Stimulated activated CD4-positive, alpha-beta T cell treated with anti-CD3 and anti-CD28 coated beads, TNF-alpha, amount 100 ng/mL, for 24 hours (primary cell): ENCODE measurements around the gene ADSL.
A peak's percentile ranks its signal among the peaks of the same experiment; 100 is the strongest.

Experiments
- DNase-seq, 3 experiments: peaks; one replicate each; pipeline ENCODE4 v3.0.0-alpha.2; 2020; ENCODE audit warnings: low read depth in 3 of 3

The ADSL gene

DNA sequence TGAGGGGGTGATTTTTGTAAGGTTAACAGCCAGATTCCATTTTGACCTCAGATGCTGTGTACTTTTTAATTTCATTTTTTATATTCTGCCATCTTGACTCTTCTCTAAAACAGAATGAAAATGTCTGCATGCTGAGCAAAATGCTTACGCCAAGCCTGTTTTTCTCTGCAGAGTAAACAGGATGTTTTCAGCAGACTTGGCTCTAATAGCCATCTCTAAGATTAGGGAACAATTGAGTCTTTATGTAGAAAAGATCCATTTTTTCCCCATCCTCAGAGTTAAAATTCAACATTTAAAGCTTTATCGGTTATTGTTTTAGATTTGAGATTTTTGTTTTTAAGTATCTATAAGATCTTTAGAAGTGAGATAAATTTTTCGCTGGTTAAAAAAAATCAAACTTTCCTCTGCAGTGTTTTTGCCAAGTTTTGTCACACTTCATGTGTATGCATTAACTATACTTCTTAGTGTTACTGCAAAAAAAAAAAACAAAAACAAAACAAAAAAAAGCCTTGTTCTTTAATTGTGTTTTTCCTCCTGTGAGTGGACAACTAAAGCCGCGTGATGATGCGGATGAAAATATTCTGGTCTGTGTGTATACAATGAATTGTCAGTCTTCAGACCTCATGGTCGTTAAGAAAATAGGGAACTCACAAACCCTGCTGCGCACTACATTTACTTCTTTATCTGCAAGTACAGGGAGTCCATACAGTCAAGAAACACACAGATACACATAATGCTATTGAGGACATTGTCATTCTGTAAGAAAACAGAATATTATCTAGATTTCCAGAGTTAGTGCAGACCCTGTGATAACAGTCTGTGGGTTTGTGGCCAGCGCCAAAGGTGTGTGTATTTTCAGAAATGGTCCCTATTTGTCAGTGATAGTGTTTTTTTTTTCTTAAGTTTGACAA, 17.5 kb upstream of the ADSL start:
- no peak for DNase-seq

DNA sequence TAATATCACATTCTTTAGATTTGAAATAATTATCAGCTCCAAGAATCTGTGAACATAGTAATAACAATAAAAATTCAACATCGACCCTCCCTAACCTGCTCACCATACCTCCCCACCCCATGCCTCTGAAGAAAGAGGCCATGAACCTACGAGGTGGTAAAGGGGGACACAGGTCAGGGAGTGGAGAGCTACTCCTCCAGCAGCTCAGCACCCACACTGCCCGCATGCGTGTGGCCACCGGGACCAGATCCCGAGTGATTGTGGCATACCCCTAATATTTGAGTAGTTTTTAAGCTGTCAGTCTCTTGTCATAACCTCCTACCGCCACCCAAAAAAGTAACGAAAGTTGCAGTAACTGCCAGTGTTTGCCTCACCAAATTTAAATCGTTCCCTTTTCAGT, 16.8 kb upstream of the ADSL start:
- no peak for DNase-seq

DNA sequence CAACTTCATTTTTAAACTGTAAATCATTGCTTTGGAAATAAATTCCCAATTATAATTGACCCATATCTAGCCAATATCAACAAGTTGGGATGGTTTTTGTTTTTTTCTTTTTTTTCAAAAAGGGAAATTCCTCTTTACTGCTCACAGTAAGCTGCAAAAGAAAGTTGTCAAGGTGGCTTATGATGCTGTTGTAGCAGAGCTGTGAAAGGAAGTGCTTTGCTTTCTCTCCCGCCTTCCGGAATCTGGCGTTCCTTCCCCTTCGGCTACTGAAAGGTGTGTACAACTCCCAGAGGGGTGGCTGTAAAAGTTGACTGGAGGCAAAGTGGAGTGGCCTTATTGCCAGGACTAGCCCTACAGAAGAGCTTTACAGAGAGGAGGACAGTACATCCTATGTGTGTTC, 16.2 kb upstream of the ADSL start:
- no peak for DNase-seq

DNA sequence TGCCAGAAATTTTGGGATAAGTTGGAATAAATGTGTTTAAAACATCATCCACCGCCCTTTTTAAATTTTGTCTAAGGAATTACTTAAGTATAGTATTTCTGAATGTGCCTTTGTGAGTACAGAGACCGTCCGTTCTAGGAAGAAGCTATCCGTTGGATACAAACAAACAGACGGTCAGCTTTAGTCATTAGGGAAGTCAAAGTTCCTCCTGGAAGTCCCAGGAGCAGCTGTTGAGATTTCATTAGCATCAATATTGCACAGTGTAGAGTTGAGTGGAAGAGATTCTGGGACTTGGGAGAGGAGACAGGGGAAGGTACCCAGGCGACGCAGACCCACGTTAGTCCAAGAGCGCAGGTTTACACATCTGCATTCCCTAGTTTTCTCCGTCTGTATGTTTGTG, 15.7 kb upstream of the ADSL start:
- no peak for DNase-seq

DNA sequence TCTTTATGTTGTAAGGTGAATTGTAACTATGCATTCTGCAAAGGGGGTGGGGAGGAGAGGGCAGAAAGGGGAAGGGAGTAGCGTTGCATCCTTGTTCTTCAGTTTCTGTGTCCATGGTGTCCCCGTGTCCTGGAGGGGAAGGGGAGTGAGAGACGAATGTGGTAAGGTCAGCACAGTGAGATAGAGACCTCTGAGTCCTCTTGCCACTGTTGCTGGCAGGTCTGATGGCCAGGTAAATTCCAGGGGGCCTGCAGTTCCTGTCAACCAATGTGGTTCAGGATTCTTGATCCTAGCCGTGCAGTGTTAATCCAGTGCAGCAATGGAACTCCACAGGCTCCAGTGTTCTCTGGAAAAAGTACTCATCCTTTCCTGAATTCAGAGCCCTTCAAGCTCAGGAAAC, 14.6 kb upstream of the ADSL start:
- no peak for DNase-seq

DNA sequence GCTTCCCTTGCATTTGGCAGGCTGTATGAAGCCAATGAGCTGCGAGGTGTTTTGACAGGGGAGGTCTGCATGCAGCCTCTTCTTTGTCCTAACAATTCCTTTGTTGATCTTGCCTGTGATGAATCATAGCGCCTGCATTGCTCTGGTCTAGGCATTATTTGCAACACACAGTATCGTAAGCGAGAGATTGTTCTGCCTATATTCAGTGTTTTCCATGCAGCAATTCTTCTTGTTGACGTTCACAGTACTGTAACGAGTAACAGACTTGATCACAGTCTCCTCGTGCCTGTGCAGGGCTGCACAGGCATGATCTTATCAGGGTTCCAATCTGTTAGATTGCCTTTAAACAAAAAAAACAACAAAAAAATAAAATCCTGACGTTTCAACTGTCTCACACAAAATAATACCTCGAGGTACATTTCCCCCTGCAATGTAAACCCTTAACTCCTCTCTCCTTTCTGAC, 13.9 kb upstream of the ADSL start:
- DNase-seq: no peak

DNA sequence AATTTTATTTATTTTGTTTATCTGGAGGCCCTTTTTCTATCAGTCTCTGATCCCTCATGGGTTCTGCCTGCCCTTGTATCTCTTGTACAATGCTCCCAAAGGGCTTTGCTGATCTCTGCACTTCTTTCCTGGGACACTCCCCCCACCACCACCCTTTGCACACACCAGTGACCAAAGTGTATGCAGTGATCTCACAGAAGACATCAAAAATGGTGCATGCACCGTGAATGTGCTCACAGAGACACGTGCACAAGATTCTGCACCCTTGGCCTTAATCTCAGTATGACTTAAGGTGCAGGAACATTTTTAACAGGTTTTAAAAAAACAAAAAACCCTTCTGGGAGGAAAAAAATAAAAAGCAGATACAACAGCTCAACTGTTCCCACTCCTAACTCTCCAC, 12.2 kb upstream of the ADSL start:
- no peak for DNase-seq

DNA sequence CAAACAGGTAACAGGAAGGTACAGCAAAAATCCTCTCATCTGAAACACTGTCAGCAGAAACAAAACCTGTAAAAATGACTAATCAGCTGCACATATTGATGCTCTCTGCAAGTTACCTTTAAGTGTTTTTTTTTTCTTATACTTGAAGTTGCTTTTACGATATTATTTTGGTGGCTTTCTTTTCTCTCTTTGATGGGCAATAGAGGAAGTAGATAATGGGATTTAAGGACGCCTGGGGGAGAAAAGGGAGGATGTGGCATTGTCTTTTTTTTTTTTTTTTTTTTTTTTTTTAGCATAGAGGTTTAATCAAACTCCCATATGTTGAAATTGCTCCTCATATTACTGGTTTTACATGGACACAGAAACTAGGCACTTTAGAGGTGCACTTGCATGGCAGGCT, 11.4 kb upstream of the ADSL start:
- DNase-seq: no peak

DNA sequence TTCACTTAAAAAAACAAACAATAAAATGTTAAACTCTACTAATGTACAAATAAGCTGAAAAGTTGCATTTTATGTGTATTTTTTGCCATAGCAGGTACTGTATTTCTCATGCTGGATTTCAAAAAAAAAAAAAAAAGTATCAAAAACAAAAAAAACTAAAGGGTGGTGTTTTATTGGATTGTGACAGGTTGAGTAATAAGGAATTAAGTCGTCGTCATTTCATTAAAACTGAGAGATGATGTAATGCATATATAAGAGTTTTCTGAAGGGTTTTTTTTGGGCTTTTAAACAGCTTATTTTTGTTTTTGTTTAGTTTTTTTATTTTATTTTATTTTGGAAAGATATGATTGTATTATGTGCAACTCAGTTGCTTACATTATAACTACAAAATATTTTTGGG, 10.9 kb upstream of the ADSL start:
- no peak for DNase-seq

DNA sequence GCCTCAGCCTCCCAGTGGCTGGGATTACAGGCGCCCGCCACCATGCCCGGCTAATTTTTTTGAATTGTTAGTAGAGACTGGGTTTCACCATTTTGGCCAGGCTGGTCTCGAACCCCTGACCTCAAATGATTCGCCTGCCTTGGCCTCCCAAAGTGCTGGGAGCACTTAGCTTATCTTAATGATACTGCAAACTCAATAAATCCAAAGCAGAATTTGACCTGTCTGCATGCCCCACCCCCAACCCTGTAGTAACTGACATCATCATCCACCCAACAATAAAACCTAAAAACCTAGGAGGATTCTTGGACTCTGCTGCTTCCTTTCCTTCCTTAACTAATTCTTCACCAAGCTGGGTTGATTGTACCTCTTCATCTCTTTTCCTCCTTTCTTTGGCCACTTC, 6.3 kb upstream of the ADSL start:
- no peak for DNase-seq

DNA sequence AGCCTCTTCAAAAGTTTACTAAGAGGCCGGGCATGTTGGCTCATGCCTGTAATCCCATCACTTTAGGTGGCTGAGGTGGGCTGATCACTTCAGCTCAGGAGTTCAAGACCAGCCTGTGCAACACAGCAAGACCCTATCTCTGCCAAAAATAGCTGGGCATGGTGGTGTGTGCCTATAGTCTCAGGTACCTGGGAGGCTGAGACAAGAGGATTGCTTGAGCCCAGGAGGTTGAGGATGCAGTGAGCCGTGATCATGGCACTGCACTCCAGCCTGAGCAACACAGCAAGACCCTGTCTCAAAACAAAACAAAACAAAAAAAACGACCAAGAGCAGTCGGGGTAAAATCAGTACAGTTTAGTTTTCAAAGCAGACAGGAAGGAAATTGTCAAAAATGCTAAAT, 4.7 kb upstream of the ADSL start:
- no peak for DNase-seq

DNA sequence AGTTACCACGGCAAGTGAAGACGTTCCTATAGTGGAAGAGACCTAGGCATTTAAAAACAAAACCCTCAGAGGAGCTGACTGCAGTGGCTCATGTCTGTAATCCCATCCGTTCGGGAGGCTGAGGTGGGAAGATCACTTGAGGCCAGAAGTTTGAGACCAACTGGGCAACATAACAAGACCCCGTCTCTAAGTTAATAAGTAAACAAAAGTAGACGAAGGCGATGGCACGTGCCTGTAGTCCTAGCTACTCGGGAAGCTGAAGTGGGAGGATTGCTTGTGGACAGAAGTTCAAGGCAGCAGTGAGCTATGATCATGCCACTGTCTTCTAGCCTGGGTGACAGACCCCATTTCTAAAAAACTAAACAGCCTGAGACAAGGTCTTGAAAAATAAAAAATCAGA, 3.8 kb upstream of the ADSL start:
- no peak for DNase-seq

DNA sequence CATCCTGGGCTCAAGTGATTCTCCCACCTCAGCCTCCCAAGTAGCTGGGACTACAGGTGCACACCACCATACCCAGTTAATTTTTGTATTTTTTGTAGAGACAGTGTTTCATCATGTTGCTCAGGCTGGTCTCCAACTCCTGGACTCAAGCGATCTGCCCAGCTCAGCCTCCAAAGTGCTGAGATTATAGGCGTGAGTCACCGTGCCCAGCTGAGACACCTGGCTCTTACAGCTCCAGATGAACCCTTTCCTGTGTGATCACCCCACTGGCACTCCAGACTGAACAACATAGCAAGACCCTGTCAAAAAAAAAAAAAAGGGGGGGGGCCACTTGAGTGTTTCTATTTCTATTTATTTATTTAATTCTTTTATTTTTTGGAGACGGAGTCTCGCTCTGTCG, 1.0 kb upstream of the ADSL start:
- peak in 1 of 3 experiments; percentile 39 for DNase-seq

DNA sequence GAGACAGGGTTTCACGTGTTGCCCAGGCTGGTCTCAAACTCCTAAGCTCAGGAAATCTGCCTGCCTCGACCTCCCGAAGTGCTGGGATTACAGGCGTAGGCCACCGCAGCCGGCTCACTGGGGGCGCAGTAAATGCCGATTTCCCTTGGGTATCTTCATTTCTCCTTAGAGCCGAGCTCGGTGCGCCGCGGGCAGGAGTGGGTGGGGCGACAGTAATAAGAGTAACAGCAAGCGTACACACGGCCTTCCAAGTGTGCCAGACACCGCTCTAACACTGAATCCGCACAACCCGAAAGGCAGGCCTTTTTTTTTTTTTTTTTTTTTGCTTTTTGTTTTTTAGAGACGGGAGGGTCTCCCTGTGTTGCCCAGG, 500 bp upstream of the ADSL start:
- peak; percentile 36 to 59 (median 43) for DNase-seq

DNA sequence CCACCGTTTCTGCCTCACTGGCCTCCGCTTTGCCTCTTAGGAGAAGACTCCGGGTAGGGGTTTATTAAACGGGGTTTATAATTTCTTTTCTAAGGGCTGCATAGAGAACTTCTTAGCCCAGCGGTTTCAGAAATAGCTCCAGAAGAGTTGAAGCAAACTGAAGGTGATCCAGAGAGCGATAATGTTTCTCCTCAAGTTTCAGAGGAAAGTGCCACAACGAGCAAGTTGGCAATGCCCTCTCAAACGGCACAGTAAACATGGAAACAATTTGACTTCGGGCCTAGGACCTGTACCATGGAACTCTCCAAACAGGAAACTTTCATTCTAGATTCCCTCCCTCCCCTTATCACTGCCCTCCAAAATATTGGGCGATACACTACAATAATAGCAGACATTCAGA, 1.0 kb downstream of the ADSL start:
- no peak for DNase-seq

DNA sequence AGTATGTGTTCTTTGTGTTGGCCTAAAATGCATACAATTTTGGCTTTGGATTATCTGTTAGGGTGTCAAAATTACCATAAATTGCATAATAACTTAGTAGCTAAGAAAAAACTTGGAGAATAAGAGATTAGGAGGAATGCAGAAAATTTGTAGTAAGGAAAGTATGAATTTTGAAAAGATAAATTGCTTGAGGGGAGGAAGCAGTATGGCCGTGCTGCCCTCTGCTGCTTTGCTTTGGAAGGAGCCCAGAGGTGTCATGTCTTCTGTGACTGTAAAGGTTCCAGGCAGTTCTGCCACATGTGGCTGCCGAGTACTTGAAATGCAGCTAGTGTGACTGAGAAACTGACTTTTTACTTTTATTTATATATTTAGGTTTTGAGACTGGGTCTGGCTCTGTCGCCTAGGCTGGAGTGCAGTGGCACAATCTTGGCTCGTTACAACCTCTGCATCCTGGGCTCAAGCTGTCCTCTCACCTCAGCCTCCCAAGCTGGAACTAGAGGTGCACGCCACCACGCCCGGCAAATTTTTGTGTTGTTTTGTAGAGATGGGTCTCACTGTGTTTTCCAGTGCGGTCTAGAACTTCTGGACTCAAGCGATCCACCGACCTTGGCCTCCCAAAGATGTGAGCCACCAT, 1.8 kb downstream of the ADSL start:
- DNase-seq: peak in 2 of 3 experiments; percentile 36 to 59

DNA sequence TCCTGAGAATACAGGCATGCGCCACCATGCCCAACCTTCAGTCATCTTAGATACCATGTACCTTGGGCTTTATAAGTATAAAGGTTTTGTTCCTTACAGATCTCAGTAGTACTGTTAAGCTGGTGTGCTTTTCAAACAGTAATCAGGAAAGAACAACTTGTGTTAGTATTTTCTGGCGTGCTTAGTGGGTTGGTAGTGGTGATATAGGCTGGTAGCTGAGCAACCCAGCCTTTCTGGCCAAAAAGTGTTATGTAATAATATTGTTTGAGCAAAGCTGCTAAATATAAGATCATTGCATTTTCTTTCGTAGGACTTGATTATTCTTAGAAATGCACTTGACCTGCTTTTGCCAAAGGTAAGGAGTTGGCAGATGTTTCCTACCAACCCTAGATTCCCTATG, 6.5 kb downstream of the ADSL start:
- no peak for DNase-seq

DNA sequence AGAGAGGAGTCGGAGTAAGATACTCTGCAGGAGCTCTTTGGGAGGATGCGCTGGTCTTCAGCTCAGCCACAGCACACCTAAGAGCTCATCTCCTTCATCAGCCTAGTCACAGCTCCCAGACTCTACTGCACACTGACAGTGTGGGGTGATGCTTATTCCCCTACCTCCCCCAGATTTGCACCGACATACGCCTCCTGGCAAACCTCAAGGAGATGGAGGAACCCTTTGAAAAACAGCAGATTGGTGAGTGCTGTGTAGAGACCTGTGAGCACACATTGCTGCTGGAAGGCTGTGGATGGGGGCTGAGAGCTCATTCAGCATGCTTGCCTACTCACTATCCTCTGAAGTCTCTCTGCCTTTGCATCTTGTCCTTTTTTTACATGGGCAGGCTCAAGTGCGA, 14.8 kb downstream of the ADSL start:
- DNase-seq: no peak

DNA sequence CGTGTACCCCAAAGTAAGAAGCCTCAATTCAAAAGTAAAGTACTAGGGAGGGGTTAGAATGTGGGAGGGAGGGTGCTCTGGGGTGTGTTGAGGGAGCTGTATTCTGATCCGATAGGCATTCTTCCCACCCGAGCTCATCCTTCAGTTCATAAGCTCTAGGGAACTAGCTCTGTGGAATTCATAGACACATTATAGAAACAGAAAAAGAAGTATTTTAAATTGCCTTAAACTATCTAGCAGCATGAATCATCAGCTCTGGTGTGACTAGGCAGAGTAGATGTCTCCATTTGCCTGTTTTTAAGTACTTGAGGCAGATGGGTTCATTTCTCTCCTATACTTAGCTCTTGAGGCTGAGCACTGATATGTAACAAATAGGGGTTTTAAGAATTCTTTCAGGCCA, 16.8 kb downstream of the ADSL start:
- no peak for DNase-seq

DNA sequence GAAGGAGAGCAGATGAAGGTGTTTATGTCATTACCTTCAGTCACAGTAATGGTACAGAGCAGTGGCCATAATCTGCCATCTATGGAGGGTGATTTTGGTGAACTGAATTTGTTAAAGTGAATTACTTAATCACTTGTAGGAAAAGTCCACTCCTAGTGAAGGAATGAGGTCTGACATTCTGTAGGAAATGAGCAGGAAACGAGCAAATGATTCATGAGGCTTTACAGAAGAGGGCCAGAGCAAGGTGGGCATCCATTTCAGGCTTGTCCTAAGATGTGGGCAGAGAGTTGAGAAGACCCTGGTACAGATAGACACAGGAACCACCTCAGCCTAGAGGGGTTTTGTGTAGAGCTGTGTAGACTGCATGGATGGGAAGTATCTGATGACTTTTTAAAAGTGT, 18.1 kb downstream of the ADSL start:
- no peak for DNase-seq

DNA sequence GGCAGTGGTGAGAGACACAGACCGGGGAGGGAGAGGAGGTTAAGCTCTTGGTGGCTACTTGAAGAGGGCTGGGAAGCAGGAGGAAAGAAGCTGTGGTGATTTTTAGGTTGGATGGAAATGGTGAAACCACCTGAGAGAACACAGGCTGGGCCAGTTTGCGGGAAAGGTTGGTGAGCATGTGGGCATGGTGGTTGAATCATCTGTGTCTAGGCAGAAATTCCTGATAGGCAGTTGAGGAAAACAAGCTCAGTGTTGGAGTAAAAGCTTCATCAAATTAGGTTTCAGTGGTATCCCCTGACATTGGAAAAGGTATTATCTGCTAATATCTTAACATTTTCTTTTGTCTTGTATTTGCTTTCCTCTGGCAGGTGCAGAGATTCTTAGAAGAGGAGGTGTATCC, 19.8 kb downstream of the ADSL start:
- DNase-seq: no peak

DNA sequence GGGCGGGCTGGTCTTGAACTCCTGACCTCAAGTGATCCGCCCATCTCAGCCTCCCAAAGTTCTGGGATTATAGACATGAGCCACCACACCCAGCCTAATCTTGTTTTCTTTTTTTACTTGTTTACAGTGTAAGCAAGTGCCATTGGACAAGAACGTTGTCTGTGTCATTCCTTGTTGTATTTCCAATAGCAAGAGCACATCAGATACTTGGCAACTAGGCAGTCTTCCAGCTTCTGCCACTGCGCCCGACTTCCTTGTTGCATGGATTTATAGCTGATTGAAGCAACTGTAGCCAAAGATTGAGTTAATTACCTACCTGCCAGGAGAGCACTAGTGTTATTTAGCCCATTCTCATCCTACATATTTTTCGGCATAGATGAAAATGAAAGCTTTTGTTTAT, 21.0 kb downstream of the ADSL start:
- DNase-seq: no peak

DNA sequence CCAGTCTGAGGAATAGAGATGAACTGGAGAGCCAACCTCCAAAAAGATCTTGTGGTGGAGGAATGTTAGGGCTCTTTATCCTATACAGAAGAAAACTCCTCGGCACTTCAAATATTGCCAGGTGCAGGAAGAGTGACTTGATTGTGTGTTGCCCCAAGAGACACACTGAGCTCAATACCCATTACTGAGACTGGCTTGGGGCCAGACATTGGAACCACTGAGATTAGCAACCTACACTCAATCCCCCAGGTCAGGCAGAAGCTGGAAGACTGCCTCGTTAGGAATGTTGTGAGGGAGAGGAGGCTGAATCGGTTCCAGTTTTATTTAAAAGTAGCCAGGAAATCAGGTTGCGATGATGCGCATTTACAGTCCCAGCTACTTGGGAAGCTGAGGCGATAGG, 21.7 kb downstream of the ADSL start:
- no peak for DNase-seq

DNA sequence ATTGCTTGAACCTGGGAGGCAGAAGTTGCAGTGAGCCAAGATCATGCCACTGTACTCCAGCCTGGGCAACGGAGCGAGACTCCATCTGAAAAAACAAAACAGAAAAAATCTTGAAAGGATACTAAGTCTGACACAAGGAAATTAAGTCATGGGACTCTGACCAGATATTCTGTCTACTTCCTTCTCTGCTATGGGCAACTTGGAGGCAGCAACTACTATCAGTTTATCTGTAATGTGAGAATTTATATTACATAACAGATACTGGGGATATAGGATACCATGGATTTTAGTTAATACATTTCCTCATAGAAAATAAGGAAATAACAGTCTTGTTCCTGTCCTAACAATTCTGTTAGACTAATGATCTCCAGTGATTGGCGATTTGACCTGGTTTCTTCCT, 22.5 kb downstream of the ADSL start:
- DNase-seq: no peak
